Kidney glomerular epithelial cell (primary cell): Measurements from ENCODE around the gene PLA2G3.

ENCODE experiments used
- DNase-seq: peaks from one replicate; lab custom pipeline; 2025; lab: John Stamatoyannopoulos, UW

The PLA2G3 gene

DNA sequence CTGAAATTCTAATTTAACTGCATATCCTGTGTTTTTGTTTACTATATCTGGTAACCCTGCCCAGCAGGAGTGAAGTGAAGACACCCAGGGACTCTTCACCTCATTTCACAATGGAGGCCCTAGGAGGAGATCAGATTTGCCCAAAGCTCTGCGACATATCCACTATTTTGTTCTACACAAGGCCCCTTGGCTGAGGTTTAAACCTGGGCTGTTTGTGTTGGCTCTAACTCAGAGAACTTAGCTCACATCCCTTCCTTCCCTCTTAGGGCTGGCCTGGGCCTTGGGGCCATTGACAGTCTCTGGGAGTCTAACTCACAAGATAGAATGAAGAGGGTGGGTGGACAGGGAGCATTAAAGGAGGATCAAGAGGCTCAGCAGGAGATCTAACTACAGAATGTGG lies 8.2 kb upstream of the PLA2G3 start:
- no peak for DNase-seq

DNA sequence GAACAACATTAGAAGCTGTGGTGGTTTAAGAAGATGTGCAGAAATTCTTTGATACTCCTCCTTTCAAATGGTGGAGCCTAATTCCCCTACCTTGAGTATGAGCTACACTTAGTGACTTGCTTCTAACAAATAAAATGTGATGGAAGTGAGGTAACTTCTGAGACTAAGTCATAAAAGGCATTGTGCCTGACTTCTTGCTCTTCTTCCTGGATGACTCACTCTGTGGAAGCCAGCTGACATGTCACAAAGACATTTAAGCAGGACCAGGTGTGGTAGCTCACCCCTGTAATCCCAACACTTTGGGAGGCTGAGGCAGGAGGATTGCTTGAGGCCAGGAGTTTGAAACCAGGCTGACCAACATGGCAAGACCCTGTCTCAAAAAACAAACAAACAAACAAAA lies 3.9 kb upstream of the PLA2G3 start:
- no peak for DNase-seq

DNA sequence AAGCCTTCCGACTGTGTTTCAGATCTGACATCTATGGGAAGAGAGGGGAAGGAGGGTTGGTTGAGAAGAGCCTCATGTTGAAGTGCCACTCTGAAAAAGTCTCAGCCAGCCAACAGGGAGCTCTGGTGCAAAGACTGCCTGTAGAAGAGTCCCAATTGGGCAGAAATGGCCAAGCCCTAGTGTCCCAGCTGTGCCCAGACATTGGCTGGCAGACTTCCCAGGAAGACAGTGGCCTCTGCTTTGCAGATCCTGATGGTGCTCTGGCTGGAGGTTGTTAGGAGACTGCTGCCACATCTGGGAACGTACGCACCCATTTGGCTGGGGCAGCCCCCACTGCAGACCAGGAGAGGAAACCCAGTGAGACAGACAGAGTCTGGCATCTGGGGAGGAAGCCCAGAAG lies 3.2 kb upstream of the PLA2G3 start:
- no peak for DNase-seq

DNA sequence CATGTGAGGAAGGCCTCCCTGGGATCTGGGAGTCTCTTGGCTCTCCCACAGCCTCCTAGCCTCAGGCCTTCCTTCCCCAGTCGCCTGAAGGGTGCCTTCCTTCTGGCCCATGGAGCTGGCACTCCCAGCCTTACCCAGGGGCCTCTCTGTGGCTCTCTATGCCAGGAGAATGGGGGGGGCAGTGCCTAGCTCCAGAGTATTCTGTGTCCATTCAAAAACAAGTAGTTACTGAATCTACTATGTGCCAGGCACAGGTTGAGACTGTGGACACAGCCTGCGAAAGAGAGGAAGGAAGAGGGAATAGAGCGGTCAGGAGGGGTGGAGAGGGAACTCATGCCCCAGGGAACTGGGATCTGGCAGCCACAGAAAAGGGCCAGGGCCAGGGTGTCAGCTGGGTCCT lies 2.7 kb upstream of the PLA2G3 start:
- no peak for DNase-seq

DNA sequence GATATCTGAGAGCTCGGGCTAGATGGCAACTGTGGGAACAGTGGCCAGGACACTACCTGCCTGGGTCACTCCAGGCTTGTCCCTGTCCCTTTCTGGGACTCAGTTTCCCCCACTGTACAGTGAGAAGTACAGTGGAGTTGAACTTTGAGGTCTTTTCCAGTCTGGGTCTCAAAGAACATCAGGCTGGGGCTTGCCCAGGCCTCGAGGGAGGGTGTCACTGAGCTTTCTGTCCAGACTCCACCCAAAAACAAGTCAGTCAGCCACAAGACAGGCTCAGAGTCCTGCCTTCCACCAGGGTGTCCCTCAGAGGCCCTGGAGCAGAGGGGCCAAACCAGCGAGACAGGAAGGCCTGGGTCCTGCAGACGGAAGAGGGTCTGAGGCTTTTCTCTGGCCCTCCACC lies 2.0 kb upstream of the PLA2G3 start:
- DNase-seq: no peak

DNA sequence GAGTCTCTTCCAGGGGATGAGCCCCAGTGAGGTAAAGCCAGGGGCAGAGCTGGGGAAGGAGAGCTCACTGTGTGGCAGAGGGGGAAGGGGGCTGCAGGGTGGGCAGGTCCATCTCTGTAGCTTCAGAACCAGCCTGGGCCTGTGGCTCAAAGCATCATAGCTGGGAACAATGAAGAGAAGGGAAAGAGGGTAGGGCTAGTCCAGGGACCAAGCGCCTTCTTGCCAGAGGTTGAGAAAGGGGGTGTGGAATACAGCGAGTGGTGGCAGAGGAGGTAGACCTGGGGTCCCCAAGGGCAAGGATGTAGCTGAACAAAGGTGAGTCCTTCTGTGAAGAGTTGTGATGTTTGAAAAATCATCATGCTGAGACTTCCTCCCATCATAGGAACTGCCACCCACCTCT lies 1.2 kb upstream of the PLA2G3 start:
- no peak for DNase-seq

DNA sequence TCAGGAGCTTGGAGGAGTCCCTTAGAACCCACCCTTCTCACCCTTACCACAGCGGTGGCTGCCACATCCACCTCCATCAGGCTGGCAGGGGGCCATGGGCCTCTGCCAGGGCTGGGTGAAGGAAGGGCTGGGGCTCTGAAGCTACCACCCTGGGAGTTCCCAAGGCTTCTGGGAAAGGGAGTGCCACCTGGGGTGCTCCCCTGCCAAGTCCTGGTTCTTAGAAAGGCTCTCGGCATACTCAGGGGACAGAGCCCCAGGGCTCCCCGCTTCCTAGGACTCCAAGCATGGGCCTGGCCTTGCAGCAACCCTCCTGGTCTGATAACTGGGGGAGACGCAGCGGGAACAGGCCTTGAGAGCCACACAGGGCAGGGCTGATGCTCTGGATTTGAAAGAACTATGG lies 438 bp upstream of the PLA2G3 start:
- DNase-seq: no peak

DNA sequence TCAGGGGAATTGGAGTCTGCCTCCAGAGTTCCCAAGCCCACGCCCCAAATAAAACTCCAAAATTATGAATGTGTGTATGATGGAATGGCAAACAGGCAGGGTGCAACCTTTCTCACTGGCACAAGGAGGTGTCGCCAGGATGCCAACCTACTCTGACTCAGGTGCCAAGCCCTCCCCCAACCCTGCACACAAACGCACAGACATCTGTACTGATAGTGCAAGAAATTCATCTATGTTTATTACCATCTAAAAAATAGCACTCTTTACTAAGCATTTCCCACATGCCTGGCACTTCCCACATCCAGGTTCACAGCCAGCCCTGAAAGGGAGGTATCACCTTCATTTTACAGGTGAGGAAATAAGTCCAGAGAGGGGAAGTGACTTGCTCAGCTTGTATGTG lies 1.2 kb downstream of the PLA2G3 start:
- no peak for DNase-seq

DNA sequence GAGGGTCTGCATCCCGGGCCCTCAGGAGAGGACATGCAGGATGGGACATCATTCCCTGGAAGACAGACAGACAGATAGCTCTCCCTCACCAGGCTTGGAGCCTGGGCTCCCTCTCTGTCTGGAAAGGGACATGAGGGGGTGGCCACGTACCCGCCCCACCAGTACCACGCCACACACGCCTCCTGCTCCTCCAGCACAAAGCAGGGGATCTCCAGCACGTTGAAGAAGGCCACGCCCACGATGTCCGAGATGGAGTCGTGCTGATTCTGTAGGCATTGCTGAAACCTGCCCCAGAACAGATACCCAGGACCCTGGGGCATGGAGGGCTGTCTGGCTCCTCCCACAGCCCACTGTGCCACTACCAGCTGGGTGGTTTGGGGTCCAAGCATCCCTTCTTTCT lies 2.2 kb downstream of the PLA2G3 start:
- no peak for DNase-seq

DNA sequence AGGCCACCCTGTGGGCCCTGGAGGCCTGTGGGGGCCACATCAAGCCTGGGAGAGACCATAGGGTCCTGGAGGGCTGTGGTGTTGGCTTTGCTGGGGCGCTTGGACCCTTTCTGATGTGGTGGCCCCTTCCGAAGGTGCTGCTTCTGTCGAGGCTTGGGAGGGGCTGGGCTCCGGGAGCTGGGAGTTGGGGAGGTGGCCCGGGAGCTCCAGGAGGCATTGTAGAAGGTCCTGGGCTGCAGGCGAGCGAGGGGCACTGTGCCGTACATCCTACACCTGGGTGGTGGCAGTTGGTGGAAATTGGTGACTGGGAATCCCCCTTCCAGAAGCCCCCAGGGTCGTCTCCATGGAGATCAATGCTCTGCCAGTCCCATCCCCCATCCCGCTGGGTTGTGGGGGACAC lies 2.6 kb downstream of the PLA2G3 start:
- DNase-seq: no peak

DNA sequence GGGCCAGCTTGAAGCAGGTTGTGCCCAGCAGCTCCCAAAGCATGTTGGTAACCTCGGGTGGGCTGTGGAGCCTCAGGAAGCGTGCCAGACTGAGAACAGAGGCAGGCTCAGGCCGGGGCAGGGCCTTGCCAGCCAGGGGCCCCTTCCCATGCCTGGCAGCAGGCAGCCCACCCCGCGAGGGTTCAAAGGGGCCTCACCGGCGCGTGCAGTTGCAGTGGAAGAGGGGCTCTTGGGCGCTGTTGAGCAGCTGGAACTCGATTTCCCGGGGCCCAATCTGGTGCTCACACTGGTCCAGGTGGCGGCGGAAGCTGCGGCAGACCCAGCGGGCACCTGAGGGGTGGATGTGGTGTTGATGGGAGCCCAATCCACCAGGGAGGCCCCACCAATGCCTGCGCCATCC lies 3.6 kb downstream of the PLA2G3 start:
- no peak for DNase-seq

DNA sequence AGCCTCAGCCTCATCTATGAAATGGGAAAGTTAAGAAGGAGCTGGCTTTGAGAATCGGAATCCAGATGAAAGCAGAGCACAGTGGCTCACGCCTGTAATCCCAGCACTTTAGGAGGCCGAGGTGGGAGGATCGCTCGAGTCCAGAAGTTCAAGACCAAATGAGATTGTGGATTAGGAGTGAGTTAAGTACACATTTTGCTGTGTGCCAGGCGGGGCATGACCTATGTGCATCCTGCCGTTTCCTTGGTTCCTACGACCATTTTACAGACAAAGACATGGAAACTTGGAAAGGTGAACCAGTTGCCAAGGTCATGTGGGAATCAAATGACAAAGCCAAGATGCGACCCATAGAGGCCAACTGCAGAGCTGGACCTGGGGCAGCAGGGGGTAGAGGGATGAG lies 4.2 kb downstream of the PLA2G3 start:
- no peak for DNase-seq

DNA sequence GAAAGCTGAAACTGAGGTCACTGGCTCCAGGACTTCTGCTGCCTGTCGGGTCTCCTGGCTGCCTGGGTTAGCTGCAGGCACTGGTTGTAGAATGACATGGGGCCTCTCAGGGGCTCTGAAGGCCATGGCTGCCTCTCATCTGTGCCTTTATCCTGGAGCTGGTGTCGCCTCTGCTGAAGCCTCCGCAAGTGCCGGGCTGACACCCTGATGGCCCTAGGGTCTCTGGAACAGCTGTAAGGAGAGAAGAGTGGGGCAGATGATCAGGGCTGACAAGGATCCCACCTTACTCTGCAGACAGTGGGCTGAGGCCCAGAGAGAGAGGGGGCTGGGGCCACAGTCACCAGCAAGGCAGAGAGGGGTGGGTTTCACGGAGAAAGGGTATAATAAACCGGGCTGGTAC lies 4.6 kb downstream of the PLA2G3 start:
- no peak for DNase-seq

DNA sequence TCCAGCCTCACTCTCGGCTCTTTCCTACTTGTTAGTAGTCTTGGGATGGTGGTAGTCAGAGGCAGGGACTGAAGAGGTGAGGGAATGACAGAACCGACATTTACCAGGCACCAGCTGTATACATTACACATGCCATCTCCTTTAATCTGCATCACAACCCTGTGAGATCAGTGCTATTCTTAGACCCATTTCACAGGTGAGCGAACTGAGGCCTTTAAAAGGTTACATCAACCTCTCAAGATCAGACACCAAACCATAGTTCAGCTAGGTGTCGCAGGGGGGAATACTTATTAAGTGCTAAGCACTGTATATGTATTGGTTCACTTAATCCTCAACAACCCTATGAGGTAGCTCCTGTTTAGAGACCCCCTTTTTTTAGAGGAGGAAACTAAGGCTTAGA lies 5.6 kb downstream of the PLA2G3 start:
- no peak for DNase-seq

DNA sequence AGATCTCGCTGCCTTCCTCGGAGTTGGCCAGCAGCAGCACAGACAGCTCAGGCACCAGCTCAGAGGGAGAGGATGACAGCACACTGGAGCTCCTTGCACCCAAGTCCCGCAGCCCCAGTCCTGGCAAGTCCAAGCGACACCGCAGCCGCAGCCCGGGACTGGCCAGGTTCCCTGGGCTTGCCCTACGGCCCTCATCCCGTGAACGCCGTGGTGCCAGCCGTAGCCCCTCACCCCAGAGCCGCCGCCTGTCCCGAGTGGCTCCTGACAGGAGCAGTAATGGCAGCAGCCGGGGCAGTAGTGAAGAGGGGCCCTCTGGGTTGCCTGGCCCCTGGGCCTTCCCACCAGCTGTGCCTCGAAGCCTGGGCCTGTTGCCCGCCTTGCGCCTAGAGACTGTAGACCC lies 6.4 kb downstream of the PLA2G3 start:
- no peak for DNase-seq

DNA sequence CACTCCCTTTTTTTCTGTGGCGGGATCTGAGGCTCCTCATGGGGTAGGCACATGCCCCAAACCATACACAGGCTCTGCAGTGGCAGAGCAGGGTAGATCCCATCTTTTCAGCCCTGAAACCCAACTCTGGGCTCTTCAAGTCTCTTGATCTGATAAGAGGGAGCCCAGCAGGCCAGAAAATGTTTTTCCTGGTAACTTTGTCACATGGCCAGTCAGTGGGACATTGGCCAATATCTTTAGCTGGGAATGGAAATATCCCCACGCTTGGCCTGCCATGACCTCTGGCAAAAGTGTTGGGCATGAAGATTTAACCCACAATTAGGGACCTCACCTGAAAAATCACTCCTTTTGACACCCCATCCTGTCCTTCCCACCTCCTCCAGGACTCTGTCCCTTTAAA lies 9.4 kb downstream of the PLA2G3 start:
- DNase-seq: no peak

DNA sequence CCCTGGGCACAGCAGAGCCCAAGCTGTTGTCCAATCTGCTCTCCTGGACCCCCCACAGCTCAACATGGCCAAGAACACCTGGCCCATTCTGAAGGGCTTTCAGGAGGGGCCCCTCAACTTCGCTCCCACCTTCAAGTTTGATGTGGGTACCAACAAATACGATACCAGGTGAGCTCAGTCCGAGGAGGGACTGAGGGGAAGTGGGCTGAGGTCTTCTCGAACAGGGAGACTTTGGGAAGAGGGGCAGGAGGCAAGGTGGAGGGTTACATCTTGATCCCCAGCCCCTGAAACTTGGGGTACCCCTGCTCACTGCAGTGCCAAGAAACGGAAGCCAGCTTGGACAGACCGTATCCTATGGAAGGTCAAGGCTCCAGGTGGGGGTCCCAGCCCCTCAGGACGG lies 12.2 kb downstream of the PLA2G3 start:
- no peak for DNase-seq

DNA sequence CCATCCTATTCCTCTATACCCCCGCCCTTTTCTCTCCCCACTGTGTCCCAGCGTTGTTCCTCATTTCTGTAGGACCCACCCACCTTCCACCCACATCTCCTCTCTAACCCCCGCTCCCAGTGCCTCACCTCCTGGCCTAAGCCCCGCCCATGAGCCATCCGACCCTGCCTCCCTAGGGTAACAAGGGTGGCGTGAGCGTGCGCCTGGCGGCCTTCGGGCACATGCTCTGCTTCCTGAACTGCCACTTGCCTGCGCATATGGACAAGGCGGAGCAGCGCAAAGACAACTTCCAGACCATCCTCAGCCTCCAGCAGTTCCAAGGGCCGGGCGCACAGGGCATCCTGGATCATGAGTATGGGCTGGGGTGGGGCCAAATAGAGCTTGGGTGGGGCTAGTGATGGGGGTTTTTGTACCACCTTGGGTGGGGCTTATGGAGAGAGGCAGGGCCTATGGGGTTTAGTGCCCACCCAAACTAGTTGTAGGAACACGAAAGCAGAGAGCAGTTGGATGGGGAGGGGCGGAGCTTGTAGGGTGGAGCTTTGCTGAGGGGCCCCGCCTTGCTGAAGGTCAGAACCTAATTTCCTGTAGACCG lies 13.0 kb downstream of the PLA2G3 start:
- no peak for DNase-seq

DNA sequence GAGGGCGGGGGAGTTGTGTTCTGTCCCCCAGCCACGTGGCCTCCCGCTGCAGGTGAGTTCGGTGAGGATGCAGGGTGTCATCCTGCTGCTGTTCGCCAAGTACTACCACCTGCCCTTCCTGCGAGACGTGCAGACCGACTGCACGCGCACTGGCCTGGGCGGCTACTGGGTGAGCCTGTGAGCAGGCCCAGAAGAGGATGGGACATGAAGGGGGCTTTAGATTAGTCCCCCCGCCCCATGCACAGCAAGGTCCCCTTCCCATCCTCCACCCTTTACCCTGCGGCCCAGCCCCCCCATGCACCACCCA lies 13.5 kb downstream of the PLA2G3 start:
- no peak for DNase-seq

DNA sequence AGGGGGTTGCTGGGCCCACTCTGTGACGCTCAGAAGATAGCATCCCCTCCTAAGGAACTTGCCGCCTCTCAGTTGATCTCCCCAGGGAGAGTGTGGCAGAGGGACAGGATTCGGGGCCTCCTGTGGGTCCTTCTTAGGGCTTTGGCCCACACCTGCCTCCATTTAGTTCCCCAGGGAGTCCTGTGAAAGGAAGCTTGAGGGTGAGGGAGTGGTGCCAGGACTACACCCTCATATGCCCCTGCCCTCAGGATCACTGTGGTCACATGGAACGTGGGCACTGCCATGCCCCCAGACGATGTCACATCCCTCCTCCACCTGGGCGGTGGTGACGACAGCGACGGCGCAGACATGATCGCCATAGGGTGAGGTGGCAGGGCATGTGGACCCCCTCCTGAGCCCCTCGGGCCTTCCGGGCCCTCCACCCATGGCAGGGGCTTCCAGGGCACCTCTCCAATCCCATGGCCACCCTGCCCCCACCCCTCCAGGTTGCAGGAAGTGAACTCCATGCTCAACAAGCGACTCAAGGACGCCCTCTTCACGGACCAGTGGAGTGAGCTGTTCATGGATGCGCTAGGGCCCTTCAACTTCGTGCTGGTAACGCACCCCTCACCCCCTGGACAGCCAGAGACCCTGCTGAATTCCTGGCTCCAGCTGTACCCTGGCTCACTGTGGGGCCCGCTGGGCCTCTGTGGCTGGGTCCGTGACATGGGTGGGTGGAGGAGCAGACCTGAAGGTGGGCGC lies 14.0 kb downstream of the PLA2G3 start:
- DNase-seq: no peak

DNA sequence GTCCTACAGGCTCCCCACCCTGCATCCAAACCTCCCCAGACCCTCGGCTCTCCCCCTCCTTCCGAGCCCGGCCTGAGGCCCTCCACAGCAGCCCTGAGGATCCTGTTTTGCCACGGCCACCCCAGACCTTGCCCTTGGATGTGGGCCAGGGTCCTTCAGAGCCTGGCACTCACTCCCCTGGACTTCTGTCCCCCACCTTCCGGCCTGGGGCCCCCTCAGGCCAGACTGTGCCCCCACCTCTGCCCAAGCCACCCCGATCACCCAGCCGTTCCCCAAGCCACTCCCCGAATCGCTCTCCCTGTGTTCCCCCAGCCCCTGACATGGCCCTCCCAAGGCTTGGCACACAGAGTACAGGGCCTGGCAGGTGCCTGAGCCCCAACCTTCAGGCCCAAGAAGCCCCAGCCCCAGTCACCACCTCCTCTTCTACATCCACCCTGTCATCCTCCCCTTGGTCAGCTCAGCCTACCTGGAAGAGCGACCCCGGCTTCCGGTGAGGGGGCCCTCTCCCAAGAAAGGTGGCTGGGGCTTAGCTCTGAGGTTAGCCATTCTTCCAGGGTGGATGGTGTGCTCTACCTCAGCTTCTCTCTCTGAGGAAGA lies 14.7 kb downstream of the PLA2G3 start:
- no peak for DNase-seq

DNA sequence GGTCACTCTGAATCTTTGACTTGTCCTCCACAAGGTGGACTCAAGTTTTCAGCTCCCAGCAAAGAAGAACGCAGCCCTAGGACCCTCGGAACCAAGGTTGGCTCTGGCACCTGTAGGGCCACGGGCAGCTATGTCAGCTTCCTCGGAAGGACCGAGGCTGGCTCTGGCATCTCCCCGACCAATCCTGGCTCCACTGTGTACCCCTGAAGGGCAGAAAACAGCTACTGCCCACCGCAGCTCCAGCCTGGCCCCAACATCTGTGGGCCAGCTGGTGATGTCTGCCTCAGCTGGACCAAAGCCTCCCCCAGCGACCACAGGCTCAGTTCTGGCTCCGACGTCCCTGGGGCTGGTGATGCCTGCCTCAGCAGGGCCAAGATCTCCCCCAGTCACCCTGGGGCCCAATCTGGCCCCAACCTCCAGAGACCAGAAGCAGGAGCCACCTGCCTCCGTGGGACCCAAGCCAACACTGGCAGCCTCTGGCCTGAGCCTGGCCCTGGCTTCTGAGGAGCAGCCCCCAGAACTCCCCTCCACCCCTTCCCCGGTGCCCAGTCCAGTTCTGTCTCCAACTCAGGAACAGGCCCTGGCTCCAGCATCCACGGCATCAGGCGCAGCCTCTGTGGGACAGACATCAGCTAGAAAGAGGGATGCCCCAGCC lies 15.4 kb downstream of the PLA2G3 start:
- DNase-seq: no peak

DNA sequence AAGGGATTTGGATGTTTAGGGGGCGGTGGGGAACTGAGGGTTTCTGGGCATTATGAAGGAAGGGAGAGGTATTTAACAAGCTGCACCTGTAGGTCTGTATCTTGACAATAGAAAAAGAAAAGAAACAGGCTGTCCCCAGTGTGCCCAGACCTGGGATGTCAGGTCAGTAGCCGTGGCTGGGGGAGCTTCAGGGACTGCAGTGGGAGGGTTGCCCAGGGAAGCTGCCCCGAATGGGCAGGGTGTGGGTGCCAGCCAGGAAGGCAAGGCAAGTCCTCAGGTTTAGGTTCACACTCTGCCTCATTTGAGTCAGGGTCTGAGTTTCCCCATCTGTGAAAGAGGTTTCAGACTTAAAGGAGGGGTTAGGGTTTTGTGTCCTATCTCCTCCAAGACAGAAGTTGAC lies 16.0 kb downstream of the PLA2G3 start:
- no peak for DNase-seq

DNA sequence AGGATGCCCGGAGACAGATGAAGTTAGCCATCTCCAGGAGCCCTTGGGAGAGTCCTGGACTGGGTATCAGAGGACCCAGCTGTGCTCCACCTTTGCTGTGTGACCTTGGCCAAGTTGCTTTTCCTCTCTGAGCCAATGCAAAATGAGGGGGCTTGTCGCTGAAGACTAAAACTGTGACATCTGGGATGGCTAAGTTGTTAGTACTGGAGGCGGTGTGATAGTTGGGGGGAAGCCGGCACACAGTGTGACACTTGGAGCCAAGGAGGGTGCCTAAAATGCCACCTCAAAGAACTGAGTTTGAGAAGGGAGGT lies 17.1 kb downstream of the PLA2G3 start:
- DNase-seq: no peak
